Testis (tissue), 2 donors: Measurements from ENCODE around the gene MRPL43.

Experiments
- CTCF ChIP-seq, 3 experiments: fragments of 450-650 bp in 2 of 3; fragments of 200-600 bp in 1 of 3; sonication (generic) in 1 of 3; IDR thresholded peaks; one replicate each; pipeline ENCODE4 v1.5.1; 2016 to 2019; ENCODE audit warnings: antibody characterized with exemption in 3 of 3, mild to moderate bottlenecking in 2 of 3, moderate library complexity in 1 of 3
- POLR2A ChIP-seq: fragments of 450-650 bp; IDR thresholded peaks from one replicate; pipeline ENCODE4 v1.6.1; 2017; ENCODE audit warnings: antibody characterized with exemption, mild to moderate bottlenecking, moderate library complexity

GRCh38 chr10:100986623-100986951 is 710 bp downstream of the MRPL43 start:
- TF ChIP-seq CTCF (IDR thresholded peaks at IDR 0.05) (no peak), POLR2A (no peak)
